HepG2 (cell line): ENCODE measurements around the gene KIAA0232. TPM values are rescaled to one million over a fixed set of nuclear protein-coding genes. Genes with fewer than 3 reads are reported as not detected.

Experiments
- ARHGAP35 ChIP-seq: sonication (generic); formaldehyde crosslinking; IDR thresholded peaks from 2 replicates; pipeline ENCODE4 v1.9.0; 2022; ENCODE audit warnings: mild to moderate bottlenecking, inconsistent platforms, moderate library complexity, missing genetic modification reagents, borderline replicate concordance
- ARID4A ChIP-seq: sonication (generic); formaldehyde crosslinking; IDR thresholded peaks from 2 replicates; pipeline ENCODE4 v1.5.0; 2020; ENCODE audit warnings: mild to moderate bottlenecking, missing genetic modification reagents, borderline replicate concordance
- ATM ChIP-seq: fragments of 450-650 bp; IDR thresholded peaks from 2 replicates; pipeline ENCODE4 v1.7.1; 2017; ENCODE audit warnings: mild to moderate bottlenecking, borderline replicate concordance
- DDIT3 ChIP-seq: sonication (generic); formaldehyde crosslinking; IDR thresholded peaks from 2 replicates; pipeline ENCODE4 v1.4.0; 2020; ENCODE audit warnings: mild to moderate bottlenecking, missing genetic modification reagents
- FOXA1 ChIP-seq, 2 experiments: fragments of 450-650 bp in 1 of 2; sonication (generic) in 1 of 2; formaldehyde crosslinking in 1 of 2; IDR thresholded peaks; 2 replicates each; pipeline versions ENCODE4 v1.4.0 to v1.6.1; 2016 to 2020; ENCODE audit warnings: missing genetic modification reagents in 1 of 2
- GMEB1 ChIP-seq: sonication (generic); formaldehyde crosslinking; IDR thresholded peaks from 2 replicates; pipeline ENCODE4 v1.5.1; 2020; ENCODE audit warnings: missing genetic modification reagents, mild to moderate bottlenecking, borderline replicate concordance
- NR2F6 ChIP-seq, 2 experiments: IDR thresholded peaks; 2 replicates each; pipeline ENCODE4 v1.6.1; 2016; ENCODE audit warnings: antibody characterized with exemption in 1 of 2, mild to moderate bottlenecking in 1 of 2
- PCBP2 ChIP-seq: fragments of 200-400 bp; formaldehyde crosslinking; optimal IDR thresholded peaks from 2 replicates; pipeline ENCODE3; 2018; ENCODE audit warnings: low read length, low read depth; ENCODE audit not compliant: poor library complexity, severe bottlenecking
- POLR2A ChIP-seq, 2 experiments: IDR thresholded peaks; 2 replicates each; pipeline ENCODE4 v1.6.1; 2011; ENCODE audit warnings: low read depth in 2 of 2, low read length in 2 of 2, mild to moderate bottlenecking in 1 of 2, moderate library complexity in 1 of 2; ENCODE audit not compliant: insufficient read depth in 1 of 2
- ZBTB33 ChIP-seq: sonication (generic); formaldehyde crosslinking; IDR thresholded peaks from 2 replicates; pipeline ENCODE4 v1.4.0; 2020; ENCODE audit warnings: missing genetic modification reagents
- ZFP1 ChIP-seq: IDR thresholded peaks from 2 replicates; pipeline ENCODE4 v1.6.1; 2016
- ZNF18 ChIP-seq: sonication (generic); formaldehyde crosslinking; IDR thresholded peaks from 2 replicates; pipeline ENCODE4 v1.8.0; 2022; ENCODE audit warnings: mild to moderate bottlenecking, missing genetic modification reagents; ENCODE audit not compliant: insufficient replicate concordance
- ZNF556 ChIP-seq: sonication (generic); formaldehyde crosslinking; IDR thresholded peaks from 2 replicates; pipeline ENCODE4 v1.4.0; 2020; ENCODE audit warnings: mild to moderate bottlenecking, missing genetic modification reagents, borderline replicate concordance
- ZNF761 ChIP-seq: sonication (generic); formaldehyde crosslinking; conservative IDR thresholded peaks from 2 replicates; pipeline ENCODE4 v1.4.0; 2020; ENCODE audit warnings: mild to moderate bottlenecking, missing genetic modification reagents
- ZNF790 ChIP-seq: sonication (generic); formaldehyde crosslinking; IDR thresholded peaks from 2 replicates; pipeline ENCODE4 v1.8.0; 2022; ENCODE audit warnings: missing genetic modification reagents, mild to moderate bottlenecking, borderline replicate concordance
- polyA plus RNA-seq, 8 experiments: library from polyadenylated mRNA; depleted of rRNA in 3 of 8; stranded (reverse) in 7 of 8; unstranded in 1 of 8; fragments of >200 nt; fragmentation: Illumina TruSeq in 4 of 8; extraction: Trizol in 4 of 8; gene quantifications; 2 replicates each; pipeline versions ENCODE4 v1.2.1 to v1.2.3, GENCODE V29; 2011 to 2016; ENCODE audit warnings: low read depth in 4 of 8, missing spikeins in 1 of 8, mixed read lengths in 1 of 8; ENCODE audit not compliant: insufficient read depth in 1 of 8
- total RNA-seq, 5 experiments: library from RNA; depleted of rRNA; stranded (reverse); fragments of >200 nt; fragmentation: Illumina TruSeq; extraction: Trizol; gene quantifications; 2 replicates each; pipeline ENCODE4 v1.2.3, GENCODE V29; 2016; ENCODE audit warnings: low read depth in 1 of 5
- TF ChIP-seq, protein P1 (sequence below): sonication (generic); formaldehyde crosslinking; conservative IDR thresholded peaks from 2 replicates; pipeline ENCODE4 v1.4.0; 2020; ENCODE audit warnings: missing genetic modification reagents

Gene KIAA0232
- total and polyA plus RNA-seq, 2 of the 13 experiments (the other 11 are each of a cell fraction or from before 2014, with no cell fraction given) = 7.8 to 17.1 TPM

DNA sequence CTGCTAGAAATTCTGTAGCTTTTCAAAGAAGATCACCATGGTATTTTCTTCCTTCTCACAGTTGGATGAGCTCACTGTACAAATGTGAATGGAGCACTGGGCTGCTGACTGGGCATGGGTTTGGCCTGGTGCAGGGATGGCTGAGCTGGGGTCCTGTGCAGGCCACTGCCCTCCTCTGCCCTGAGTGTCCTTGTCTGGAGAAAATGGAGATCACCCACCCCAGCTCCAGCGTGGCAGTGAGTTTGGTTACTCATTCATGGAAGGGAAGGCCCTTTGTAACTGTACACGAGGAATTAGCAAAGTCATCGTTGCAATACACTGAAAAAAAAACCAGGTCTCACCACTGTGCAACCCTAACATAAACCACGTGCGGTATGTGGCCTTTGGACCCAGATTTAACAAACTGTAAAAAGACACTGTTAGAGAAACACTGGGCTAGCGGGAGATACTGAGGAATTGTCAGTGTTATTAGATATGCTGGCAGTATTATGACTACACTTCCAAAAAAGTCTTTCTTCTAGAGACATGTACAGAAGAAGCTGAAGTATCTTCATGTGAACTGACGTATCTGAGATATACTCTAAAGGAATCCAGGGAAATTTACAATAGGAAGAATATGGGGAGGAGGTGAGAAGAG is 111.0 kb downstream of the KIAA0232 start (continued):
- TF ChIP-seq, protein P1, sequence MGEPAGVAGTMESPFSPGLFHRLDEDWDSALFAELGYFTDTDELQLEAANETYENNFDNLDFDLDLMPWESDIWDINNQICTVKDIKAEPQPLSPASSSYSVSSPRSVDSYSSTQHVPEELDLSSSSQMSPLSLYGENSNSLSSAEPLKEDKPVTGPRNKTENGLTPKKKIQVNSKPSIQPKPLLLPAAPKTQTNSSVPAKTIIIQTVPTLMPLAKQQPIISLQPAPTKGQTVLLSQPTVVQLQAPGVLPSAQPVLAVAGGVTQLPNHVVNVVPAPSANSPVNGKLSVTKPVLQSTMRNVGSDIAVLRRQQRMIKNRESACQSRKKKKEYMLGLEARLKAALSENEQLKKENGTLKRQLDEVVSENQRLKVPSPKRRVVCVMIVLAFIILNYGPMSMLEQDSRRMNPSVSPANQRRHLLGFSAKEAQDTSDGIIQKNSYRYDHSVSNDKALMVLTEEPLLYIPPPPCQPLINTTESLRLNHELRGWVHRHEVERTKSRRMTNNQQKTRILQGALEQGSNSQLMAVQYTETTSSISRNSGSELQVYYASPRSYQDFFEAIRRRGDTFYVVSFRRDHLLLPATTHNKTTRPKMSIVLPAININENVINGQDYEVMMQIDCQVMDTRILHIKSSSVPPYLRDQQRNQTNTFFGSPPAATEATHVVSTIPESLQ (CRISPR knock-in tag) = no peak
- TF ChIP-seq DDIT3 (CRISPR knock-in tag) (no peak), ZNF761 (CRISPR knock-in tag) (no peak), ARHGAP35 (CRISPR knock-in tag) (no peak), ZNF18 (CRISPR knock-in tag) (peak; percentile 28), ARID4A (CRISPR knock-in tag) (peak; percentile 83), ZBTB33 (CRISPR knock-in tag) (peak; percentile 69; the same call in 1 of the 2 replicates), GMEB1 (peak; percentile 60), POLR2A (IDR thresholded peaks at IDR 0.05; ENCODE audit: insufficient read depth in 1 of 2, low read depth in 2 of 2, low read length in 2 of 2) (peak; percentile 92 to 96), FOXA1 (IDR thresholded peaks at IDR 0.05) (no peak), FOXA1 (CRISPR knock-in tag; IDR thresholded peaks at IDR 0.05) (peak; percentile 77), NR2F6 (IDR thresholded peaks at IDR 0.05) (peak; percentile 69), NR2F6 (CRISPR knock-in tag; IDR thresholded peaks at IDR 0.05) (peak; percentile 84), ZNF556 (CRISPR knock-in tag) (0 out of 2 replicates have a peak, but pooled peaks have one; percentile 55), PCBP2 (no peak), ZNF790 (CRISPR knock-in tag) (no peak), ATM (no peak), ZFP1 (CRISPR knock-in tag) (peak; percentile 92; the same call in 1 of the 2 replicates)
